ENCODE data around the gene ADGRV1.

The ADGRV1 gene

DNA sequence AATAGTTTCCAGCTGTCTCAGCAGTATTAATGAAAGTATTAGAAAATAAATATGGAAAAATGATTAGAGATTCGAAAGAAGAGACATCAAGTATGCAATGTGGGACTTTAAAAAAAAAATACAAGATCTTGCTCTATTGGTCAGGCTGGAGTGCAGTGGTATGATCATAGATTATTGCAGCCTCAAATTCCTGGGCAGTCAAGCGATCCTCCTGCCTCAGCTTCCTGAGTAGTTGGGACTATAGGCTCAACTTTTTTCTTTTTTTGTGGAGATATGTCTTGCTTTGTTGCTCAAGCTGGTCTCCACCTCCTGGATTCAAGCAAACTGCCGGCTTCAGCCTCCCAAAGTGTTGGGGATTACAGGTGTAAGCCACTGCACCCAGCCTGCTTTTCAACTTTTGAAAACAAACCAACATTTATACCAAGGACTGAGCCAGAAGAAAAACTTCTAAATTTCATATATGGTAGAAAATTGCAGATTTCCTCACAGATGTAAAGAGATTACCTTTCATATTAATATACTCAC lies 323.1 kb downstream of the ADGRV1 start:
- TF ChIP-seq EZH2 (IDR thresholded peaks at IDR 0.05) (no peak), FOXP2 (optimal IDR thresholded peaks at IDR 0.05; ENCODE audit: control extremely low read depth, extremely low read length, insufficient read depth) (no peak)
- Histone ChIP-seq H3K9ac (ENCODE audit: insufficient read length) (no peak overlapping the region), H3K9me3 (ENCODE audit: low read depth, low read length) (no peaks in the 10 kb centered on the region), H3K4me3 (no peak overlapping the region), H3K27ac (no peak overlapping the region), H3K36me3 (ENCODE audit: insufficient read depth, low read length) (no peaks in the 10 kb centered on the region)
- no peak for DNase-seq (ENCODE audit: low read depth, low spot score)

DNA sequence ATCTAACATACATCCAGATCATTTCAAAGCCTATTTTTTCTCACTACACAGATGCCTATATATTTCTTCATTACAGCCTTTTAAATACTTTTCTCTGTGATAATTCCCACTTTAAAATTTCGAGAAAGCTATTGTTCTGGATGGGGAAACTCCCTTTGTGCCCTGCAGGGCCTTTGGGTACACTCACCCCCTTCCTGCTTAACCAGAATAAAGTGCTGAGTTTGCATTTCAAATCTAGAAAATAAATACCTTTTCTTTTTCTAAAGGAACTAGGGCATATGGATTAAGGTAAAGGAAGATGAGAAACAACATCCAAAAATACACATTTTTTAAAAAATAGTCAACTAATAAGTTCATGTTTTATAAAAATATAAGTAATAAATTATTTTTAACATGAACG lies 323.9 kb downstream of the ADGRV1 start:
- Histone ChIP-seq H3K9me3 (ENCODE audit: low read depth, low read length) (no peaks in the 10 kb centered on the region), H3K4me3 (no peak overlapping the region), H3K9ac (ENCODE audit: insufficient read length) (no peak overlapping the region), H3K36me3 (ENCODE audit: insufficient read depth, low read length) (no peaks in the 10 kb centered on the region), H3K27ac (no peak overlapping the region)
- TF ChIP-seq EZH2 (IDR thresholded peaks at IDR 0.05) (no peak), FOXP2 (optimal IDR thresholded peaks at IDR 0.05; ENCODE audit: control extremely low read depth, extremely low read length, insufficient read depth) (no peak), POLR2AphosphoS5 (IDR thresholded peaks at IDR 0.05; ENCODE audit: borderline replicate concordance, low read depth, low read length) (no peak)
- DNase-seq (ENCODE audit: low read depth, low spot score): no peak

- no peak overlapping the region for H3K9ac ChIP-seq (ENCODE audit: insufficient read length)
- H3K9me3 ChIP-seq (ENCODE audit: low read depth, low read length): no peaks in the 10 kb centered on the region
- no peak overlapping the region for H3K4me3 ChIP-seq
- DNase-seq (ENCODE audit: low read depth, low spot score): no peak
- H3K36me3 ChIP-seq (ENCODE audit: insufficient read depth, low read length): no peaks in the 10 kb centered on the region
- TF ChIP-seq POLR2AphosphoS5 (IDR thresholded peaks at IDR 0.05; ENCODE audit: borderline replicate concordance, low read depth, low read length) (no peak), FOXP2 (optimal IDR thresholded peaks at IDR 0.05; ENCODE audit: control extremely low read depth, extremely low read length, insufficient read depth) (no peak), EZH2 (IDR thresholded peaks at IDR 0.05) (no peak)
- H3K27ac ChIP-seq: no peak overlapping the region
Observed at GRCh38 chr5:90885180-90885868, 326.7 kb downstream of the ADGRV1 start.

GRCh38 chr5:90886381-90886780 lies 327.8 kb downstream of the ADGRV1 start:
- H3K9me3 ChIP-seq (ENCODE audit: low read depth, low read length): no peaks in the 10 kb centered on the region
- no peak overlapping the region for H3K4me3 ChIP-seq
- no peak for DNase-seq (ENCODE audit: low read depth, low spot score)
- H3K9ac ChIP-seq (ENCODE audit: insufficient read length): no peak overlapping the region
- no peak overlapping the region for H3K27ac ChIP-seq
- TF ChIP-seq EZH2 (IDR thresholded peaks at IDR 0.05): no peak
- TF ChIP-seq POLR2AphosphoS5 (IDR thresholded peaks at IDR 0.05; ENCODE audit: borderline replicate concordance, low read depth, low read length): no peak
- TF ChIP-seq FOXP2 (optimal IDR thresholded peaks at IDR 0.05; ENCODE audit: control extremely low read depth, extremely low read length, insufficient read depth): no peak
- no peaks in the 10 kb centered on the region for H3K36me3 ChIP-seq (ENCODE audit: insufficient read depth, low read length)

DNA sequence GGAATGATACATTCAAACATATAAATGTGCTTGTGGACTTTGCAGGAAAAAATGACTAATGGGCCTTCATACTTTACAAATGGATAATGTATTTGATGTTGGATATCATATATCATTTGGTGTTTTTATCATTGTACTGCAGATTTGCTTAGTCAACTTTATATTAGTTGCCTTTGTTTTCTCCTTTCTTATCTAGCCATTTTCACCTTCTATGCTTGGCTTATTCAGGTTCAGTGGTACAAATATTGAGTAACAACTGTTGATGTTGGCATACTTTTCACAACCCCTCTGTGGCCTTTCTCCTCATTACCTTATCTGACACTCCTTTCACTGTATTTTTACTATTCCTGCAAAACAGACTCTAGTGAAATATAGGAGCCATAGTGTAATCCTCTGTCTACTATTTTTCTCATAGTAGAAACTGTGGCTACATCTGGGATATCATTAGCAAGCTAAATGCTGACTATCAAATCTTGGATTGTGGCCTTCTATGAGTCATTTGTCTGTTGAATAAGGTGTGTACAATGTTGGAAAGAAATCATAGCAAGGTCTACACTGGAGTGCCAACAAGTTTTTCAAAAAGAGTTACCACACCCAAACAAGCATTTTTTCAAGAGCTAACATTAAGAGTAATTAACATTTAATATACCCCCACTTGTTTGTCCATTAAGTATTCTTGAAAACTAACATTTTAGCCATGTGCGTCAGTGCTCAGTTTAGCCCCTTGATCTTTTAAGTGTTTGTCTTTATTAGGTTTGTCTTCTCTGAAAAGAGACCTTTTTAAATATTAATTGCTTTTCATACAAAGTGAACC lies 330.1 kb downstream of the ADGRV1 start:
- H3K36me3 ChIP-seq (ENCODE audit: insufficient read depth, low read length): no peaks in the 10 kb centered on the region
- no peaks in the 10 kb centered on the region for H3K9me3 ChIP-seq (ENCODE audit: low read depth, low read length)
- no peak overlapping the region for H3K27ac ChIP-seq
- DNase-seq (ENCODE audit: low read depth, low spot score): no peak
- no peak overlapping the region for H3K4me3 ChIP-seq
- H3K9ac ChIP-seq (ENCODE audit: insufficient read length): no peak overlapping the region
- TF ChIP-seq EZH2 (IDR thresholded peaks at IDR 0.05) (no peak), FOXP2 (optimal IDR thresholded peaks at IDR 0.05; ENCODE audit: control extremely low read depth, extremely low read length, insufficient read depth) (no peak), POLR2AphosphoS5 (IDR thresholded peaks at IDR 0.05; ENCODE audit: borderline replicate concordance, low read depth, low read length) (no peak)

- Histone ChIP-seq H3K4me3 (no peak overlapping the region), H3K9ac (ENCODE audit: insufficient read length) (no peak overlapping the region)
Observed at GRCh38 chr5:90889325-90889600, 330.7 kb downstream of the ADGRV1 start.

DNA sequence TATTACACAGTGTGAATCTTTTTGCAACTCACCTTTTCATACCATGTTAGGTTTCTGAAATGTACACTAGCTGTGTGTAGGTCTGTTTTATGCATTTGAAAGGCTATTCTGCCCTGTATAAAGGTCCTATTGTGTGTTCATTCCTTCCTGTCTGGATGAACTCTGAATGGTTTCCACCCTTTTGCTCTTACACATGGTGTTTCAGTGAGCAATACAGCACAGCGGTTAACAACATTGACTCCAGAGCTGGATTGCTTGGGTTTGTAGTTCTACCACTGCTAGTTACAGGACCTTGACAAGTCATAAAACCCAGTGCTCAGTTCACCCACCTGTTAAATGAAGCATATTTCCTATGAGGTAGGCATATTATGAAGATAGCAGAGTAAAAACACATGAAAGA lies 331.6 kb downstream of the ADGRV1 start:
- no peak overlapping the region for H3K27ac ChIP-seq
- H3K9me3 ChIP-seq (ENCODE audit: low read depth, low read length): no peaks in the 10 kb centered on the region
- H3K4me3 ChIP-seq: no peak overlapping the region
- DNase-seq (ENCODE audit: low read depth, low spot score): no peak
- H3K36me3 ChIP-seq (ENCODE audit: insufficient read depth, low read length): no peaks in the 10 kb centered on the region
- no peak overlapping the region for H3K9ac ChIP-seq (ENCODE audit: insufficient read length)
- TF ChIP-seq POLR2AphosphoS5 (IDR thresholded peaks at IDR 0.05; ENCODE audit: borderline replicate concordance, low read depth, low read length): no peak
- TF ChIP-seq FOXP2 (optimal IDR thresholded peaks at IDR 0.05; ENCODE audit: control extremely low read depth, extremely low read length, insufficient read depth): no peak
- no peak for TF ChIP-seq EZH2 (IDR thresholded peaks at IDR 0.05)

More at GRCh38 chr5:90889325-90889600, 330.7 kb downstream of the ADGRV1 start:
- no peaks in the 10 kb centered on the region for H3K9me3 ChIP-seq (ENCODE audit: low read depth, low read length)
- no peak for DNase-seq (ENCODE audit: low read depth, low spot score)
- no peak overlapping the region for H3K27ac ChIP-seq
- H3K36me3 ChIP-seq (ENCODE audit: insufficient read depth, low read length): no peaks in the 10 kb centered on the region
- TF ChIP-seq FOXP2 (optimal IDR thresholded peaks at IDR 0.05; ENCODE audit: control extremely low read depth, extremely low read length, insufficient read depth) (no peak), POLR2AphosphoS5 (IDR thresholded peaks at IDR 0.05; ENCODE audit: borderline replicate concordance, low read depth, low read length) (no peak), EZH2 (IDR thresholded peaks at IDR 0.05) (no peak)

DNA sequence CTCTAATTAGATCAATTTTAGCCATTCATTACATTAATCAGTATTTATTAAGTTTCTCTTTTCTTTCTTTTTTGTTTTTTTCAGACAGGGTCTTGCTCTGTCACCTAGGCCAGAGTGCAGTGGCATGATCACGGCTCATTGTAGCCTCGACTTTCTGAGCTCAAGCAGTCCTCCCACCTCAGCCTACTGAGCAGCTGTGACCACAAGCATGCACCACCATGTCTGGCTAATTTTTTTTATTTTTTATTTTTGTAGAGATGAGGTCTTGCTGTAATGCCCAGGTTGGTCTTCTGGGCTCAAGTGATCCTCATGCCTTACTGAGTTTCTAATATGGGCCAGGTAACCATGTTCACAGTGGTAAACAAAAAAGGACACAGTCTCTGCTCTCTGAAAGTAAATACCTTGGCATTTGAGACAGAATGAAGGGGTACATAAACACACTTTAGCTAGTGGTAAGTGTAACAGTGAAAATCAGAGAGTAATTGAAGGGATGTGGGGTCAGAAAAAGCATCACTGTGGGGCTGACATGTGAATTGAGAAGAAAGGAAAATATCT lies 336.3 kb downstream of the ADGRV1 start:
- H3K27ac ChIP-seq: no peak overlapping the region
- DNase-seq (ENCODE audit: low read depth, low spot score): no peak
- TF ChIP-seq FOXP2 (optimal IDR thresholded peaks at IDR 0.05; ENCODE audit: control extremely low read depth, extremely low read length, insufficient read depth) (no peak), POLR2AphosphoS5 (IDR thresholded peaks at IDR 0.05; ENCODE audit: borderline replicate concordance, low read depth, low read length) (no peak), EZH2 (IDR thresholded peaks at IDR 0.05) (no peak)
- no peak overlapping the region for H3K9ac ChIP-seq (ENCODE audit: insufficient read length)
- H3K36me3 ChIP-seq (ENCODE audit: insufficient read depth, low read length): no peaks in the 10 kb centered on the region
- H3K9me3 ChIP-seq (ENCODE audit: low read depth, low read length): no peaks in the 10 kb centered on the region
- H3K4me3 ChIP-seq: no peak overlapping the region

Measured in SK-N-MC (cell line).